KOPT-K1 (cell line): Measurements from ENCODE around the gene PDE4D.
"Not testable (repeated sequence)": the region's sequence is repeated elsewhere in the genome, so short reads cannot be mapped to it uniquely, and the experiment has no call there.

ENCODE experiments used
- H3K27ac ChIP-seq: fragments of 200-600 bp; sonication (generic); 2 replicates; pipeline ENCODE4 v1.5.1; 2016; ENCODE audit warnings: antibody characterized with exemption, mild to moderate bottlenecking, low read depth, low read length; ENCODE audit not compliant: poor library complexity, severe bottlenecking
- H3K36me3 ChIP-seq: fragments of 200-600 bp; sonication (generic); 2 replicates; pipeline ENCODE4 v1.5.1; 2017; ENCODE audit warnings: antibody characterized with exemption, mild to moderate bottlenecking, low read length, moderate library complexity; ENCODE audit not compliant: insufficient read depth
- H3K9me3 ChIP-seq: fragments of 200-600 bp; sonication (generic); 2 replicates; pipeline ENCODE4 v1.5.1; 2017; ENCODE audit warnings: antibody characterized with exemption, low read length, mild to moderate bottlenecking; ENCODE audit not compliant: insufficient read depth, poor library complexity, severe bottlenecking

PDE4D gene

DNA sequence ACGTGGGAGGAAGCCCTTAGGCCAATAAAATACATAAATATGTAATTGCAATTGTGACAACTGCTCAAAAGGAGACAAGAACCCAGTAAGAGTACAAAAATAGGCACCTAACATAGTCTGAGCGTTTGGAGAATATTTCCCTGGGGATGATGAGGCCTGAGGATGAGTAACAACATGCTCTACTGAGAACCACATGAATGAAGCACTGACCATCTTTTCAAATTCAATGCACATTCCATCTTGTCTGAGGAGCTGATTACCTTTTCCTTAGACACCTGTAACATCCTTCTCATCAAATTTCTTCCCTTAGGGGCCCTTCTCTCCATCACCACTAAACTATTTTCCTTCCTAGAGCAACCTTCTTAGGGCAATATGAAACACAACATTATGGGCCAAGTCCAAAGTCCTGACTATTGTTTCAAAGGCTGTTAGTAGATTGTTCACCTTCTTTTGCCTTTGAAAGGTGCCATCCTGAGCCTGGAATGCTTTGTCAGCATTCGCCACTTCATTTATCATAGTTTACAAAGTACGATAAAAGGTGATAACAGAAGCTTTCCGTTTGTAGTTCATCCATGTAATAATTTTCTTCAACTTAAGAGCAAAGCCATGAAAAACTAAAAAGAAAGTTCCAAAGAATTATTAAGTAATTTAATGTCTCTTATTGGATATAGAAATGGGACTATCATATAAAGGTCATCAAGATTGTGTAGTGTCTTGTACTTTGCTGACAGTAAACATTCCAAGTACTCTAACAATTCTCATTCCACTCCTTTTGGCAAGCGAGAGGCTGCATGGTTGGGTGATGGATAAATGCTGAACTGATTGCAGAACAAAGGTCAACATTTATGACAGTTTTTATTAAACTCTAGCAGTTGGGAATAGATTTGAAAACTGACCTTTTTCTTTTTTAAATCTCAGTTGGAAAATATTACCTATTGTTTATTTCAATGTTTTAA lies 471.3 kb downstream of the PDE4D start:
- H3K9me3 ChIP-seq: no peaks in the 10 kb centered on the region
- no peak overlapping the region for H3K27ac ChIP-seq
- no peaks in the 10 kb centered on the region for H3K36me3 ChIP-seq

DNA sequence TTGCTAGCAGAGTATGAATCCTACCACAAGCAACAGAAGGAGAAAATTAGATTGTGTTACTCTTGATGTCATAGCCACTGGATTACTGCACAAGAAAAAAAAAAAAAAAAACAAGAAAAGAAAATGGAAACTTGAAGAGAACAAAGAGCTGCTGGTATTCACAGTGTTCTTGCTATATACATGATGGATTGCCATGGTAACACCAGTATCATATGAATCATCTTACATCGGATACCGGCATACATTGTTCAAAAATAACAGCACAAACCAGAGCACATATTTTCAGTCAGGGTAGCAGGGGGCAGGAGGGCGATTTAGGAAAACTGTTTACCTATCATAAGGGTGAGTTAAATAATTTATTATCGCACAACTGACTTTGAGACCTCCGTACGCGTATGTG lies 472.9 kb downstream of the PDE4D start:
- Histone ChIP-seq H3K27ac (no peak overlapping the region), H3K9me3 (no peaks in the 10 kb centered on the region), H3K36me3 (no peaks in the 10 kb centered on the region)

DNA sequence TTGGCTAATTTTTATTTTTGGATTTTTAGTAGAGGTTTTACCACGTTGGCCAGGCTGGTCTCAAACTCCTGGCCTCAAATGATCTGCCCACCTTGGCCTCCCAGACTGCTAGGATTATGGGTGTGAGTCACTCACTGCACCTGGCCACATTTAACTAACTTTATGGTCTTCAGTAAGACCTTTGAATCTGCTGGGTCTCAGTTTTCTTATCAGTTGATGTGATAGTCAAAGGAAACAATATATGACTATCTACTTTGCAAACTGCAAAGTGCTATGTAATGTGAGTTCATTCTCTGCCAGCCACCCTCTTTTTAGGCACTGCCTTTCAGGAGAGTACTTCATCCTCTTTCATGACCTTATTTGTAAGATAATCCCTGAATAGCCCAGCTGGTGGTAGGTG lies 474.7 kb downstream of the PDE4D start:
- H3K27ac ChIP-seq: no peak overlapping the region
- H3K36me3 ChIP-seq: no peaks in the 10 kb centered on the region
- H3K9me3 ChIP-seq: no peaks in the 10 kb centered on the region

DNA sequence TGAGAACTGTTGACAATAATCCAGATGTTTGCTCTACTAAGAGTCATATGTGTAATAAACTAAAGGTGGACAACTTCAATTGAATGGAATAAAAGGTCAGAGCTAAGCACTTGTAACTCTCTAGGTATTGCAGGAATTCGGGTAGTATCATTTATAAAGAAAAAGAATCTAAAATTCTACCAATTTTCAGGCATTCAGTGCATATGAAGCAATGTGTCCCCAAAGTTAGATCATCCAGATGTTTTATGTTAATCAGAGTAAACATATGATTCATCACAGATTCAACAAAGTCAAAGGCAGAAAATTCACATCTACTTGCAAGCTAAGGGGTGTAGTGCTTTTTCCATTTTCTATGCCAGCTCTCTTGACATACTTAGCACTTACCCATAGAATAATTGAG lies 477.1 kb downstream of the PDE4D start:
- no peaks in the 10 kb centered on the region for H3K36me3 ChIP-seq
- no peak overlapping the region for H3K27ac ChIP-seq
- H3K9me3 ChIP-seq: no peaks in the 10 kb centered on the region

DNA sequence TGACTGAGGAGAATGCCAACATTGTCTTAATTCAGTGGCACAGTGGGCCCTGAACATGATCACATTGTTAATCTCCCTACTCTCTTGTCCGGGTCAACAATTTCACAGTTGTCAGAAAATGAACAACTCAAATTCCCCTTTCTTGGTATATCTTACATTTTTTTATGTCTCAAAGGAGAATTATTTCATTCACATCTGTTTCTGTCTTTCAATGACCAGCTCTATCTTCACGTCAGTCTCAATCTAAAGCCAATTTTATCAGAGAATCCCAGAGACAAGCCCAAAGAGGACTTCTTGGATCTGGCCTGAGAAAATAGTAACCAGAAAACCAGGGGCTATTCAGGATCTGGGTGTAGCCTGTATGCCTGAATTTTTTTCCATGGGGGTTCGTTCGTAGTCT lies 477.5 kb downstream of the PDE4D start:
- Histone ChIP-seq H3K36me3 (no peaks in the 10 kb centered on the region), H3K9me3 (no peaks in the 10 kb centered on the region), H3K27ac (no peak overlapping the region)

DNA sequence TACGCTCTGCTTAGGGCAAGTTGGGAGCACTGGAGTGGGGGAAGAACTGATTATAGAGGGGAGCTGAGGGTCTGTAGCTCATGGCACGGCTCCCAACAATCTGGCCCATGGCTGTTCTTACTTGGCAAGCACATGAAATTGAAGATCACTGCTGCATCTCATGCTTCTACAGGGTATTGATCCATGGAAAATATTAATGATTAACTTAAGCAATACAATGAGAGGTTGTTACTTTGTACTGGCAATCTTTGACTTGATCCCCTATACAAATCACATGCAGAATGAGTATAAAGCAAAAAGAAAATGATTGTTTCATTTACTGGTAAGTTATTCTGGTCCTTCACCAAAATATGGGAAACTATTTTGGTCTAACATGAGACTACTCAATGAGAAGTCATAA lies 481.1 kb downstream of the PDE4D start:
- H3K36me3 ChIP-seq: no peaks in the 10 kb centered on the region
- H3K9me3 ChIP-seq: peaks cover 10% of the 10 kb centered on the region
- H3K27ac ChIP-seq: no peak overlapping the region

DNA sequence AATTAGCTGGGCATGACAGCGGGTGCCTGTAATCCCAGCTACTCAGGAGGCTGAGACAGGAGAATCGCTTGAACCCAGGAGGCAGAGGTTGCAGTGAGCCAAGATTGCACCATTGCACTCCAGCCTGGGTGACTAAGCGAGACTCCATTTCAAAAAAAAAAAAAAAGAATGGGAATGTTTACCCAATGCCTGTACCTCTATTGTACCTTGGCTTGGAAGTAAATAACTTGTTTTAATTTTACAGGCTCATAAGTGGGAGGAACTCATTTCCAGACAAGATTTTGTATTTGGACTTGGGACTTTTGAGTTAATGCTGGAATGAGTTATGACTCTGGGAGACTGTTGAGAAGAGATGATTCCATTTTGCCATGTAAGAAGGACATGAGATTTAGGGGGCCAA lies 484.5 kb downstream of the PDE4D start:
- not testable (repeated sequence) for H3K36me3 ChIP-seq, H3K27ac ChIP-seq
- H3K9me3 ChIP-seq: peaks cover 15% of the 10 kb centered on the region

DNA sequence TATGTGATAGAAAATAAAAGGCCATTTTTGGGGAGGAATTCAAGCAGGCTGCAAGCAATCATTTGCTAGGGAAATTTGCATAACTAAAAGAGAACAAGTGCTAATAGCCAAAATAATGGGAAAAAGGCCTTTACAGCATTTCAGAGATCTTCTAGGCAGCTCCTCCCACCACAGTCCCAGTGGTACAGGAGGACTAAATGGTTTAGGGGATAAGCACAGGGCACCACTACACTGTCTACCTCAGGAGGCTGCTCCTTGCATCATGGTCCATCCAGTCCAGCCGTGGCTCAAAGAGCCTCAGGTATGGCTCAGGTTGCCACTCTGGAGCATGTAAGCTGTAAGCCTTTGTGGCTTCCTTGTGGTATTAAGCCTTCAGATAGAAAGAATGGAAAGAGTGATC lies 485.6 kb downstream of the PDE4D start:
- no peaks in the 10 kb centered on the region for H3K36me3 ChIP-seq
- peaks cover 15% of the 10 kb centered on the region for H3K9me3 ChIP-seq
- H3K27ac ChIP-seq: no peak overlapping the region

DNA sequence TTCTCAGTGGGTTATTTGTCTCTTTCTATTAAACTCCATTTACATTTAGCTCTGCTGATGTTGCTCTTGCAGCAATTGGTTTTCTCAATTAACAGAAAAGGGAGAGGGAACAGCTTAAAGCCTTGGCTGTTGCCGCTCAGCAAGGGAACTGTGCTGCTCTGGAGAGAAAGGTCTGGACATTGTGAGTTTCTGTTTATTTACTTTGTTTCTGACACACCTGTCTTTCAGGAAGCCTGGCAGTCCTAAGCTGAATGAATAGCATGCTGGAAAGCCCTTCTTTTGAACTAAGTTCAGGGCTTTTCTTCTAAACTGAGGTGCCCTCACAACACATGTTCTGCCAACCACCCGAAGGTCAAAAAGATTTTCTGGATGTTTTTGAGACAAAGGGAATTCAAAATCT lies 491.9 kb downstream of the PDE4D start:
- Histone ChIP-seq H3K9me3 (no peaks in the 10 kb centered on the region), H3K36me3 (no peaks in the 10 kb centered on the region), H3K27ac (no peak overlapping the region)

DNA sequence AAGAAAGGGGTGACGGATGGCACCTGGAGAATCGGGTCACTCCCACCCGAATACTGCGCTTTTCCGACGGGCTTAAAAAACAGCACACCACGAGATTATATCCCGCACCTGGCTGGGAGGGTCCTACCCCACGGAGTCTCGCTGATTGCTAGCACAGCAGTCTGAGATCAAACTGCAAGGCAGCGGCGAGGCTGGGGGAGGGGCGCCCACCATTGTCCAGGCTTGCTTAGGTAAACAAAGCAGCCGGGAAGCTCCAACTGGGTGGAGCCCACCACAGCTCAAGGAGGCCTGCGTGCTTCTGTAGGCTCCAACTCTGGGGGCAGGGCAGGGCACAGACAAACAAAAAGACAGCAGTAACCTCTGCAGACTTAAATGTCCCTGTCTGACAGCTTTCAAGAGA lies 498.6 kb downstream of the PDE4D start:
- H3K9me3 ChIP-seq, H3K36me3 ChIP-seq, H3K27ac ChIP-seq: not testable (repeated sequence)

DNA sequence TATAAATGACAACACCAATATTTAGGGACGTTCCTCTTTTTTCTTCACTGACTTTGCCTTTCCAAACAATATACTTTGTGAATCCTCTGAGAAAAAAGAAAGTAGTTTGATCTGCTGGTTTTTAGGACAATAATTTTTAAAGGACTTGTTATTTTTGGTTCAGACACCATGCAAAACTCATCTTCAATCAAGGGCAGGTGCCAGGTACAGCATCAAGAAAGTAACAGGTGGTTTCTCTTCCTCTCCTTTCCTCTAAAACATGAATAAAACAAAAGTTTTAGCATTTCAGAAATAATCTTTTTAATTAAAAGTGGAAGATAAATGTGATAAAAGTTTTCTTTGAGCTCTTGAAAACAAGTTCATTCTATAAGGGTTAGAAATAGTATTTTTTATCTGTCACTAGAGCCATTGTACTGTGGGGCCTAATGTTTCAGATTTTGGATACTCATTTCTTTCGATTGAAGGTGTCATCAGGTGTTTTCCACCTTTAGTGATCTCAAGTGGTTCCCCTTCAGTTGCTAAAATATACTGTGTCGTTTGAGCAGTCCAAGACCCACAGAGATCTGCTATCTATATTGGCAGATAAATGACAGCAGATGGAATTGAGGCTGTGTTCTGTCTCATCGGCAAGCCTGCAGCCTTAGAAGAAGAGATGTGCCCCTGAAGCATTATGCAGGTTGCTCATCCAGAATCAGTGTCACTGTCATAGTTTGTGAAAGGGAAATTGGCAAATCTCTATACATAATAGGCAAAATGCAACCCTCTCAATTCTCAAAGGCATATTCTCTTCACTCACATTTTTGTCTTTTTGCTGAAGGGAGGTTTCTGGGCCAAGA lies 499.7 kb downstream of the PDE4D start:
- no peaks in the 10 kb centered on the region for H3K9me3 ChIP-seq
- H3K36me3 ChIP-seq: no peaks in the 10 kb centered on the region
- H3K27ac ChIP-seq: no peak overlapping the region

DNA sequence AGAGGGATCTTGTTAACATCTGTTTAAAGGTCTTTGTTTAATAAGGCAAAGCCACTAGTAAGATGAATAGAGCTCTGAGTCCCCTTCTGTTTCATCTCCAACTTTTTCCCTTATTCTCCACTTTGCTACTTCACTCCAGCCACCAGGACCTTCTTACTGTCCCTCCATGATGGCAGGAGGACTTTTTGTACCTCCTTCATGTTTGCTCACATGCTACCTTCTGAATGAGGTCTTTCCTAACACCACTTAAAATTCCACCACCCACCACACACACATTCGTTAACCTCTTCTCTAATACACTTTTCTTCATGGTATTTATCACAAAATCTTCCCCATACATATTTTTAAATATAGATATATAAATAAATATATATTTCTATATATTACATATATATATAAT lies 501.9 kb downstream of the PDE4D start:
- no peaks in the 10 kb centered on the region for H3K36me3 ChIP-seq
- no peak overlapping the region for H3K27ac ChIP-seq
- no peaks in the 10 kb centered on the region for H3K9me3 ChIP-seq

DNA sequence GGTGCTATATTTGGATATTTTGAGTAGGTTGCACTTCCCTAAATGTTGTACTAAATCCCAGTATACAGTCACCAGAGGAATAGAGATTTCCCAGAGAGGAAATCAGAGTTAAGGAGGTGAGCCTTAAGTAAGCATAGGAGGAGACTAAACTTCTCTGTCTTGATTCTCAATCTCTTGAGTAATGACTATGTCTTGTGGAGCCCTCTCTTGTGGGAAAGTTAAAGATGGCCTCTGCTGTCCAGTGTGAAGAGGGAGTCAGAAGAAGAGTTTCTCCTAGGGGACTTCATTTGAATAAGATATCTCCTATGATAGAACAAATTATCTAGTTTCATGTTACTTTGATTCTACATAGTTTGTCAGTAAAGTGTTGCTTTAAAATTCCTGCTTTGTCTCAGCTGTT lies 502.5 kb downstream of the PDE4D start:
- Histone ChIP-seq H3K27ac (no peak overlapping the region), H3K36me3 (no peaks in the 10 kb centered on the region), H3K9me3 (no peaks in the 10 kb centered on the region)

DNA sequence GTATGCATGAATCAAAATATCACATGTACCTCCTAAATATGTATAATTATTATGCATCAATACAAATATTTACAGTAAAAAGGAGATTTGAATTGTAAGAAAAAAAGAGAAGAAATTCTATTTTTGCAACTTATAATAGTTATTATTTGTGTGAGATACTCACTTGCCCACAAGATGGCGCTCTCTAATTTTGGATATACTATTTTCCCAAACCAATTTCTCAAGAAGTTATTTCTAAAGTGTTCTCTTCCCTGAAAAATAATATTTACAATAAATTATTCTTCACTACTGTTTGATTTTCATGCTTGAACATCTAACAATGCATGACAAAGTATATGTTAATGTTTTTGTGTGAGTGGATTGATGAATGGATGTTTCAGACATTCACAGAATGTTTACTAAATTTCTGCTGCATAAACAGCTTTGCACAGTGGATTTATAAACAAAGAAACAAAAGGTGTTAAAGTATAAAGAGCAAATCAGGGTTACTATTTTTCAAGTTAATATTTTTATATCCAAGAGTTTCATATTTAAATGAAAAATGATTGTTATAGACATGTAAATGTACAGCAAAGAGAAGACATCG lies 503.4 kb downstream of the PDE4D start:
- no peaks in the 10 kb centered on the region for H3K36me3 ChIP-seq
- no peak overlapping the region for H3K27ac ChIP-seq
- no peaks in the 10 kb centered on the region for H3K9me3 ChIP-seq

DNA sequence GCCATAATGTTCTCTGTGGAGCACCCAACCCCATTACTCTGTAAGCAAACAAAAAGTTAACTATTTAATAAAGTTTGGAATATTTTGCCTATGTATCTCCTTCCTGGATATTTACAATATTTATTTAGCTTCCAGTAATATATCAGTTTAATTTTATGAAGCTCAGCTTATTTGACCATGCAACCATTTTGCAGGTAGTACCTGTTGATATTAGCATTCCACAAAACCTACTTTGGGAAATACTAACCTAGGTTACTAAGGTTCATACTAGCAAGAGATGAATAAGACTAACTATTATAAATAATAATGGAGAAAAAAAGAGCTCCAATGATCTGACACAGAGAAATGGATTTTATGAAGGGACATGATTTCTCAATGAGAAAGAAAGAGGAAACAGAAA lies 506.4 kb downstream of the PDE4D start:
- H3K27ac ChIP-seq: no peak overlapping the region
- no peaks in the 10 kb centered on the region for H3K9me3 ChIP-seq
- H3K36me3 ChIP-seq: no peaks in the 10 kb centered on the region
